Activated T-helper 17 cell treated with anti-CD3 and anti-CD28 coated beads, Interleukin-2, amount 50 U/mL, for 72 hours (primary cell): ENCODE results near the gene AFF3. TPM values are rescaled to one million over a fixed set of nuclear protein-coding genes. Genes with fewer than 3 reads are reported as not detected.

Experiments
- ATAC-seq: fragments of 150-1000 bp; cut with Tn5 transposase; replicated peaks from 2 replicates; pipeline ENCODE4 v1.10.0; 2021; ENCODE audit warnings: mild to moderate bottlenecking, moderate library complexity
- H3K27ac Mint-ChIP-seq: one replicate; pipeline ENCODE4 v1.8.0; 2022; ENCODE audit warnings: mixed read lengths
- H3K27me3 Mint-ChIP-seq: one replicate; pipeline ENCODE4 v1.8.0; 2022; ENCODE audit warnings: mixed read lengths
- H3K36me3 Mint-ChIP-seq: one replicate; pipeline ENCODE4 v1.8.0; 2022; ENCODE audit warnings: low read depth, mild to moderate bottlenecking, mixed read lengths
- H3K4me1 Mint-ChIP-seq: one replicate; pipeline ENCODE4 v1.8.0; 2022; ENCODE audit warnings: mixed read lengths
- H3K4me3 Mint-ChIP-seq: one replicate; pipeline ENCODE4 v1.8.0; 2022; ENCODE audit warnings: mild to moderate bottlenecking, mixed read lengths
- H3K9me3 Mint-ChIP-seq: one replicate; pipeline ENCODE4 v1.8.0; 2022; ENCODE audit warnings: mixed read lengths
- total RNA-seq, 2 donors: library from RNA; stranded (reverse); gene quantifications; one replicate each; pipeline ENCODE4 v1.2.3, GENCODE V29; 2022

The AFF3 gene
- total RNA-seq, 2 donors from 2014 or later: 0.32 to 0.42 TPM

GRCh38 chr2:100063459-100063953 lies 78.9 kb downstream of the AFF3 start:
- Mint-ChIP-seq H3K27me3 (peaks cover 17% of the 10 kb centered on the region), H3K4me1 (peaks cover 21% of the 10 kb centered on the region), H3K36me3 (no peaks in the 10 kb centered on the region), H3K9me3 (peaks cover 4% of the 10 kb centered on the region), H3K27ac (no peak overlapping the region), H3K4me3 (no peak overlapping the region)
- ATAC-seq: no peak

GRCh38 chr2:100062336-100062735 lies 80.1 kb downstream of the AFF3 start:
- H3K36me3 Mint-ChIP-seq: no peaks in the 10 kb centered on the region
- peaks cover 21% of the 10 kb centered on the region for H3K4me1 Mint-ChIP-seq
- H3K27ac Mint-ChIP-seq: peak overlapping the region; percentile 43

GRCh38 chr2:100060875-100061274 lies 81.5 kb downstream of the AFF3 start:
- Mint-ChIP-seq H3K9me3 (peaks cover 4% of the 10 kb centered on the region), H3K36me3 (no peaks in the 10 kb centered on the region), H3K27me3 (peaks cover 10% of the 10 kb centered on the region), H3K27ac (peak overlapping the region; percentile 12), H3K4me3 (peak overlapping the region; percentile 18), H3K4me1 (peaks cover 21% of the 10 kb centered on the region)
- peak; percentile 82 for ATAC-seq

More at GRCh38 chr2:100062336-100062735, 80.1 kb downstream of the AFF3 start:
- ATAC-seq: no peak
- peaks cover 4% of the 10 kb centered on the region for H3K9me3 Mint-ChIP-seq
- H3K27me3 Mint-ChIP-seq: peaks cover 11% of the 10 kb centered on the region
- H3K4me3 Mint-ChIP-seq: no peak overlapping the region

- H3K27ac Mint-ChIP-seq: no peak overlapping the region
- no peak overlapping the region for H3K4me3 Mint-ChIP-seq
- ATAC-seq: no peak
- H3K9me3 Mint-ChIP-seq: peaks cover 4% of the 10 kb centered on the region
- H3K4me1 Mint-ChIP-seq: peaks cover 19% of the 10 kb centered on the region
- peaks cover 10% of the 10 kb centered on the region for H3K27me3 Mint-ChIP-seq
- H3K36me3 Mint-ChIP-seq: no peaks in the 10 kb centered on the region
Measured at GRCh38 chr2:100059638-100060037, 82.8 kb downstream of the AFF3 start.

- peaks cover 9% of the 10 kb centered on the region for H3K4me1 Mint-ChIP-seq
- peaks cover 4% of the 10 kb centered on the region for H3K9me3 Mint-ChIP-seq
- peaks cover 10% of the 10 kb centered on the region for H3K27me3 Mint-ChIP-seq
- ATAC-seq: no peak
- H3K36me3 Mint-ChIP-seq: no peaks in the 10 kb centered on the region
- H3K27ac Mint-ChIP-seq: no peak overlapping the region
- no peak overlapping the region for H3K4me3 Mint-ChIP-seq
Measured at GRCh38 chr2:100057901-100058261, 84.5 kb downstream of the AFF3 start.

- H3K27me3 Mint-ChIP-seq: peaks cover 3% of the 10 kb centered on the region
- H3K4me3 Mint-ChIP-seq: no peak overlapping the region
- no peak overlapping the region for H3K27ac Mint-ChIP-seq
- no peaks in the 10 kb centered on the region for H3K9me3 Mint-ChIP-seq
- no peak for ATAC-seq
- H3K4me1 Mint-ChIP-seq: no peaks in the 10 kb centered on the region
- H3K36me3 Mint-ChIP-seq: no peaks in the 10 kb centered on the region
Measured at GRCh38 chr2:100054426-100054825, 88.0 kb downstream of the AFF3 start.

GRCh38 chr2:100053087-100053885 lies 89.1 kb downstream of the AFF3 start:
- H3K4me3 Mint-ChIP-seq: no peak overlapping the region
- peaks cover 3% of the 10 kb centered on the region for H3K27me3 Mint-ChIP-seq
- no peaks in the 10 kb centered on the region for H3K4me1 Mint-ChIP-seq
- no peak for ATAC-seq
- no peaks in the 10 kb centered on the region for H3K36me3 Mint-ChIP-seq
- no peaks in the 10 kb centered on the region for H3K9me3 Mint-ChIP-seq
- H3K27ac Mint-ChIP-seq: no peak overlapping the region

- ATAC-seq: no peak
- H3K27me3 Mint-ChIP-seq: peaks cover 3% of the 10 kb centered on the region
- H3K4me3 Mint-ChIP-seq: no peak overlapping the region
- no peaks in the 10 kb centered on the region for H3K36me3 Mint-ChIP-seq
- no peaks in the 10 kb centered on the region for H3K9me3 Mint-ChIP-seq
- no peak overlapping the region for H3K27ac Mint-ChIP-seq
- H3K4me1 Mint-ChIP-seq: no peaks in the 10 kb centered on the region
Measured at GRCh38 chr2:100052650-100053049, 89.7 kb downstream of the AFF3 start.

- H3K4me1 Mint-ChIP-seq: no peaks in the 10 kb centered on the region
- no peak for ATAC-seq
- H3K27ac Mint-ChIP-seq: no peak overlapping the region
Measured at GRCh38 chr2:100051253-100051652, 91.1 kb downstream of the AFF3 start.

GRCh38 chr2:100050685-100051084 lies 91.7 kb downstream of the AFF3 start:
- Mint-ChIP-seq H3K4me3 (no peak overlapping the region), H3K36me3 (no peaks in the 10 kb centered on the region), H3K4me1 (no peaks in the 10 kb centered on the region), H3K27me3 (peaks cover 3% of the 10 kb centered on the region), H3K27ac (no peak overlapping the region), H3K9me3 (no peaks in the 10 kb centered on the region)
- no peak for ATAC-seq

More at GRCh38 chr2:100051253-100051652, 91.1 kb downstream of the AFF3 start:
- peaks cover 3% of the 10 kb centered on the region for H3K27me3 Mint-ChIP-seq
- H3K4me3 Mint-ChIP-seq: no peak overlapping the region
- H3K36me3 Mint-ChIP-seq: no peaks in the 10 kb centered on the region
- no peaks in the 10 kb centered on the region for H3K9me3 Mint-ChIP-seq

- H3K4me1 Mint-ChIP-seq: no peaks in the 10 kb centered on the region
- no peaks in the 10 kb centered on the region for H3K36me3 Mint-ChIP-seq
- peaks cover 3% of the 10 kb centered on the region for H3K27me3 Mint-ChIP-seq
- no peak overlapping the region for H3K4me3 Mint-ChIP-seq
- ATAC-seq: no peak
- H3K9me3 Mint-ChIP-seq: no peaks in the 10 kb centered on the region
- H3K27ac Mint-ChIP-seq: no peak overlapping the region
Measured at GRCh38 chr2:100046961-100047947, 95.1 kb downstream of the AFF3 start.

- Mint-ChIP-seq H3K4me1 (no peaks in the 10 kb centered on the region), H3K27me3 (no peaks in the 10 kb centered on the region), H3K4me3 (no peak overlapping the region), H3K9me3 (no peaks in the 10 kb centered on the region), H3K36me3 (no peaks in the 10 kb centered on the region), H3K27ac (no peak overlapping the region)
- ATAC-seq: no peak
Measured at GRCh38 chr2:100045000-100045399, 97.4 kb downstream of the AFF3 start.

- H3K27ac Mint-ChIP-seq: no peak overlapping the region
Measured at GRCh38 chr2:100043891-100044255, 98.5 kb downstream of the AFF3 start.

GRCh38 chr2:100043081-100043890 lies 99.1 kb downstream of the AFF3 start:
- Mint-ChIP-seq H3K36me3 (no peaks in the 10 kb centered on the region), H3K27me3 (no peaks in the 10 kb centered on the region), H3K9me3 (no peaks in the 10 kb centered on the region), H3K27ac (no peak overlapping the region), H3K4me3 (no peak overlapping the region), H3K4me1 (no peaks in the 10 kb centered on the region)
- no peak for ATAC-seq

More at GRCh38 chr2:100043891-100044255, 98.5 kb downstream of the AFF3 start:
- Mint-ChIP-seq H3K9me3 (no peaks in the 10 kb centered on the region), H3K4me1 (no peaks in the 10 kb centered on the region), H3K27me3 (no peaks in the 10 kb centered on the region), H3K4me3 (no peak overlapping the region), H3K36me3 (no peaks in the 10 kb centered on the region)
- ATAC-seq: no peak
